Medulla oblongata (tissue), 1 donor: Measurements from ENCODE around the gene PRAMEF11.

Experiments used
- DNase-seq: peaks from one replicate; pipeline ENCODE4 v3.0.0-alpha.2; 2015; ENCODE audit errors: extremely low spot score

Gene PRAMEF11

DNA sequence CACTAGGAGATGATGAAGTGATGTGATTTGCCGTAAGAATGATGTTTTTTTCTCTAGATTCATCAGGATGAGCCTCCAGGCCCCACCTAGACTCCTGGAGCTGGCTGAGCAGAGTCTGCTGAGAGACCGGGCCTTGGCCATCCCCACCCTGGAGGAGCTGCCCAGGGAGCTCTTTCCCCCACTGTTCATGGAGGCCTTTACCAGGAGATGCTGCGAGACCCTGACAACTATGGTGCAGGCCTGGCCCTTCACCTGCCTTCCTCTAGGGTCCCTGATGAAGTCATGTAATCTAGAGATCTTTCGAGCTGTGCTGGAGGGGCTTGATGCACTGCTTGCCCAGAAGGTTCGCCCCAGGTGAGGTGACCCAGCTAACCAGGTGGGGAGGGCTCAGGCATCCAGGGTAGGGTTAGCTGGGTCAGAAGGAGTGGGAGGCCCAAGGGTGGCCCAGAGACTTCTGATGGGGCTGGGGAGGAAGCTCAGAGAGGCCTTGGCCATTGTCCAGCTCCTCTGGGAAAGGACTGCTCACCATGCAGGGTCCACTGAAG lies 56.3 kb downstream of the PRAMEF11 start:
- DNase-seq = no peak
